Ammon's horn (tissue), 1 donor: ENCODE data around the gene SGK1.
A peak's percentile ranks its signal among the peaks of the same experiment; 100 is the strongest.

Experiments used
- DNase-seq: peaks from one replicate; pipeline ENCODE4 v3.0.0-alpha.2; 2016; ENCODE audit warnings: low spot score

SGK1 gene

DNA sequence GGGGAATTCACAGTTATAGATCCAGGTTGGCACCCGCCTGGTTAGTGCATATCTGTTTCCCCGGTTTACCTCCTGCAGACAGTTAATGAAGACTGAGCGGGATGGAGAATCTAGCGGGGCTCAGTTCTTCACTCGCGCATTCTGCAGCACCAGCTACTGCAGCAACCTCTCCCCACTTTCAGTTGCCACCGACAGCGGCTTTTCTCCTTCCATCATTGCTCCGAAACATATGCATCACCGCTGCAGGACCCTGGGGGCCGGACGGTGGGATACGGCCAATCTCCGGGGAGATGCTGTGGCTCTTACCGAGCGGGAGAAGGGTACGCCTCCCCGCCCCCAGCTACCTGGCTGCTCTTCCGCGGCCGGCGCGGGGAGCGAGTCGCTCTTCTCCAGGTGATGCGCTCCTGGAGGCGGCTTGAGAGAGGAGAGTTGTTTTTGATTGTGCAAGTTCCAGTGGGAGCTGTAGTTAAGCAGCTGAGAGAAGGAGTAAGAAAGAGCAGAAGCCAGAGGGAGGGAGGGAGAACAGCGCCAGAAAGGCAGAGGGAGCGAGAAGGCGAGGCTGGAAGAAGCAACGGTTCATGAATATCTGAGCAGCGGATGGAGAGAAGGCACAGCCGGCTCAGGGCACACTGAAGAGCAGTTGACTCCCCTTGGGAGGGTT is at the start of gene SGK1:
SGK1 (minus strand) TSS at position 642 of the 661 bp plus-strand sequence. CDS start 652 bp downstream, outside the sequence.
- peak; percentile 89 for DNase-seq

- DNase-seq = no peak
Measured at GRCh38 chr6:134363323-134364039, 45.6 kb upstream of the SGK1 start.

- DNase-seq = no peak
Measured at GRCh38 chr6:134361011-134361410, 43.1 kb upstream of the SGK1 start.

GRCh38 chr6:134359302-134359701 is 41.4 kb upstream of the SGK1 start:
- DNase-seq = no peak

GRCh38 chr6:134358320-134358719 is 40.4 kb upstream of the SGK1 start:
- DNase-seq = no peak

GRCh38 chr6:134357022-134357487 is 39.1 kb upstream of the SGK1 start:
- DNase-seq = no peak

- no peak for DNase-seq
Measured at GRCh38 chr6:134356405-134356804, 38.5 kb upstream of the SGK1 start.

GRCh38 chr6:134352786-134353480 is 35.0 kb upstream of the SGK1 start:
- no peak for DNase-seq

DNA sequence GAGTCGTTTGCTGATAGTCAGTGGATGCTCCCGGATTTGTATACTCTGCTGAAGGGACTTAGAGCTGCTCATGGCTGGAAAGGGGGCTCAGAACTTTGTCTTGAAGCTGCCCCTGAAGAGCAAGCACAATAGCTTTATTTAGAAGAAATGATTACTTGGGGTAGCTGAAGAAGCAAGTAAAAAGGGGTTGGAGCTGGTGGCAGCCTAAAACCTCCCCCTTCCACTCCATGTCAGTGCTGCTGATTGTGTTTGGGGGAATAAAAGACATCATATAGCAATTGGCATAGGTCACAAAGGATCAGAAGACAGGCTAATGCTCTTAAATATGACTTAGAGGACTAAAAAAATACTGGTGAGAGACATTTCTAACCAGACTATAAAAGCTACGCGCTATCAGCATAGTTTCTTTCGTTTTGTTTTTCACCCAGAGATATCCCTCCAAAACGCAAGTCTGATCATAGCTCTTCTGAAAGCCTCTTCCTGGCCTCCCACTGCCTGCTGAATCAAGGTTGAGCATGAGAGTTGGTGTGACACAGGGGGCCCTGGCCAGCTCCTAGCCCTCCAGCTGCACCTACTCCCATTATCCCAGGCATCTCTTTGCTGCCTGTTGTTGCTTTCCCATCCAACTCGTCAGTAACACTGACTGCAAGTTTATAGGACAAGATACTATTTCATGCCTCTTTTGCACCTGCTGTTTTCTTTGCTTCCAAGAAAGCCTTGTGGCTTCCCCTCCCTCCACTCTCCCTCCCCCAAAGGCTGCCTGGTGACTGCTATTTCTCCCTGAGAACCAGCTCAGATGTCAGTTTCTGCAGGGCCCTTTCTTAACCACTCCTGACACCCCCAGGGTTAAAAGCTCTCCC is 33.9 kb upstream of the SGK1 start:
- DNase-seq = no peak

DNA sequence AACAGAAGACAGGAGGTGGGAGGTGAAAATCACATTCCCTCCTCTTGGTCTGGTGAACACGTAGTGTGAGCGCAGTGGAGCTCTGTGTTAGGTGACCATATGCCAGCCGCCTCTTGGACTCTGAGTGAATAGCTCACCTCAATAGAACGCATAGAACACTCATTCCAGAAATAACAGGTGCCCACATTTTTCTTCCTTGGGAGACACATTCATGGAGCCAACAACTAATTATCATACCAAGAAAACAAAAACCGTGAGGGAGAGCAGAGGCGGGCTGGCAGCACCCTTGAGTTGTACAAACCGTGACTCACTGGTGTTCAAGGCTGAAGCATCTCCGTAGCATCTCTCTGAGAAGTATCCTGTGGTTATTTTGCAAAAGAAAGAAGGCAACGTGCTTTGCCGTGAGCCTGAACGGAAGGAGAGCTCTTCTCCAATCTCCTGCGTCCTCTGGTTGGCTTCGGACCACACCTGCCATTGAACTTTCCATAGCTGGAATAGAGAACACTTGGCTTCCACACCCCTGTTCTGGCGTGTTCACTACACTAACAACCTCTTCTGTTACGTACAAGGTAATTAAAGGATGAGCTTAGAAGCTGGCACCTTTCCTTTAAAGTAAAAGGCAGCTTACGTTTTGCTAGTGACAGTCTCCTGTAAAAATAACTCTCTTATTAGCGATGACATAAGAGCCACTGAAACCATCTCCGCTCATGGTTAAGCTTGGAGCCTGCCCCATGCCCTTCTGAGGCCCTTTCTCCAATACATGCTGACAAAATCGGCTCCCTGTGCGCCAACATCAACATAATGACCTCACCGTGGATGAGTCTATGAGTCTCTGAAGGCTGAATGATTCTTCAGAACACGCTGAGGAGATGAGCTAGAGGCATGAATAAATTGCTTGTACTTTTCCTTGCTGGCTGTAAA is 30.2 kb upstream of the SGK1 start:
- peak; percentile 57 for DNase-seq

- DNase-seq = no peak
Measured at GRCh38 chr6:134346932-134347545, 29.1 kb upstream of the SGK1 start.

DNA sequence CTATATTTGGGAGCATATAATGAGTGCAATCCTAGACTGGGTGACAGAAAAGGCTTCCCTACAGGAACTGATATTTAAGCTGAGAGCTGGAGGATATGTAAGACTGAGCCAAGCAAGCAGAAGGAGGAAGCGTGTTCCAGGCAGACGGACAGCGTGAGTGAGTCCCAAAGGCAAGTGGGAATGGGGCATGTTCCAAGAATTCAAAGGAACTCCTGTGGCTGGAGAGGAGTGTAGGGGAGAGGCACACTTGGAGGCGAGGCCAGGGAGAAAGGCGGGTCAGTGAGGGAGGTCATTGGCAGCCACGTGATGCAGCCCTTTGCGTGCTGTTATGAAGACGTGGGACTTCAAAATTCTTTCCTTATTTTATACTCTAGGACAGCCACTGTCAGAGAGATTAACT is 27.9 kb upstream of the SGK1 start:
- DNase-seq = peak; percentile 23

- DNase-seq = no peak
Measured at GRCh38 chr6:134343066-134343465, 25.2 kb upstream of the SGK1 start.

- no peak for DNase-seq
Measured at GRCh38 chr6:134341999-134342567, 24.2 kb upstream of the SGK1 start.

GRCh38 chr6:134340179-134340975 is 22.5 kb upstream of the SGK1 start:
- no peak for DNase-seq

GRCh38 chr6:134339216-134339615 is 21.3 kb upstream of the SGK1 start:
- no peak for DNase-seq

DNA sequence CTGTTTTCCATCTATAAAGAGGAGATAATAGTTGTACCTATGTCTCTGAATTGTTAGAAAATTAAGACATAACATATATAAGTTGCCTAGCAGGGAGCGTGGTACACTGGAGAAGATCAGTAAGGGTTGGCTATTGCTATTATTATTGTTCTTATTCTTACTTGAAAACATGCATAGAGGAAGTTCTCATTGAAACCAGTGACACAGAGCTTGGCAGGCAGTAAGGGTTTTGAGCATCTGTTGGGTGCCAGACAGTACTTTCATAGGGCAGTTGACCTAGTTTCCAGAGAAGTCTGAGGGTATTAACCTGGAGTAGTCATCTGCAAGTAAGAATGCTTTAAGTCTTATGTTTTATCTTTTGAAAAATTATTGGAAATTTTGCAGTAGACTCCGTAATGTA is 13.3 kb upstream of the SGK1 start:
- DNase-seq = no peak

GRCh38 chr6:134330555-134330954 is 12.6 kb upstream of the SGK1 start:
- no peak for DNase-seq

DNA sequence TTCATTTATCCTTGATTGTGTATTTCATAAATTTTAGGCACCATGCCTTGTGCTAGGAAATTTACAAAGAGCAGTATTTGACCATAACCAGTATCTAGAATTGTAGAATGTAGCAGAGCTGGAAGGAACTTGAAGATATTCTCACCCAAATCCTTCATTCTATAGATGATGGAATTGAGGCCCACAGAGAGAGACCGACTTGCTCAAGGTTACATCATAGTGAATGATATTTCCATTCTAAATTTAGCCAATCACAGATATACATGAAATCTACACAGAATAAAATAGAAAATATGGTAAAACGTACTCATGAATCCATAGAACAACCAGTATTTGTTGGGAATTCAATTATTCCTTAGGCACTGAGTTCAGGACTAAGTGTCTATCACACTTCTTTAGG is 10.9 kb upstream of the SGK1 start:
- no peak for DNase-seq
